ENCODE data around the gene SLC6A19.

Gene SLC6A19

GRCh38 chr5:1163879-1164278, 37.5 kb upstream of the SLC6A19 start:
- H3K27me3 ChIP-seq (ENCODE audit: low read length): no peaks in the 10 kb centered on the region
- no peaks in the 10 kb centered on the region for H3K9me3 ChIP-seq (ENCODE audit: insufficient read depth, low read length)
- H3K27ac ChIP-seq (ENCODE audit: low read depth, low read length): no peak overlapping the region
- H3F3A ChIP-seq (ENCODE audit: insufficient read depth): no peaks in the 10 kb centered on the region
- TF ChIP-seq CTCF (IDR thresholded peaks at IDR 0.05; ENCODE audit: insufficient read depth, low read length, poor library complexity, severe bottlenecking): no peak
- TF ChIP-seq EZH2phosphoT487 (conservative IDR thresholded peaks at IDR 0.05; ENCODE audit: low read length): no peak
- H3K9ac ChIP-seq (ENCODE audit: low read length): no peak overlapping the region
- H3K9me2 ChIP-seq (replicated peaks; ENCODE audit: insufficient read depth, low read length): no peaks in the 10 kb centered on the region
- H4K20me1 ChIP-seq (ENCODE audit: low read depth, low read length): no peaks in the 10 kb centered on the region
- H3K4me3 ChIP-seq (ENCODE audit: insufficient read depth, low read length, poor library complexity, severe bottlenecking): no peak overlapping the region
- H2AFZ ChIP-seq (ENCODE audit: low read depth, low read length, severe bottlenecking): no peak overlapping the region
- H3K36me3 ChIP-seq (ENCODE audit: low read length): no peaks in the 10 kb centered on the region
- H3K79me2 ChIP-seq (ENCODE audit: insufficient read depth, low read length): no peaks in the 10 kb centered on the region
- no peak overlapping the region for H3K4me2 ChIP-seq (ENCODE audit: low read depth, low read length, poor library complexity, severe bottlenecking)

- Histone ChIP-seq H3K27ac (ENCODE audit: low read depth, low read length) (no peak overlapping the region), H3K4me3 (ENCODE audit: insufficient read depth, low read length, poor library complexity, severe bottlenecking) (no peak overlapping the region), H3K4me2 (ENCODE audit: low read depth, low read length, poor library complexity, severe bottlenecking) (no peak overlapping the region), H3K27me3 (ENCODE audit: low read length) (no peaks in the 10 kb centered on the region), H3K9me3 (ENCODE audit: insufficient read depth, low read length) (no peaks in the 10 kb centered on the region), H3K9me2 (replicated peaks; ENCODE audit: insufficient read depth, low read length) (no peaks in the 10 kb centered on the region), H3K79me2 (ENCODE audit: insufficient read depth, low read length) (no peaks in the 10 kb centered on the region), H3K9ac (ENCODE audit: low read length) (no peak overlapping the region), H3K36me3 (ENCODE audit: low read length) (no peaks in the 10 kb centered on the region), H2AFZ (ENCODE audit: low read depth, low read length, severe bottlenecking) (no peak overlapping the region), H3F3A (ENCODE audit: insufficient read depth) (no peaks in the 10 kb centered on the region), H4K20me1 (ENCODE audit: low read depth, low read length) (no peaks in the 10 kb centered on the region)
- TF ChIP-seq CTCF (IDR thresholded peaks at IDR 0.05; ENCODE audit: insufficient read depth, low read length, poor library complexity, severe bottlenecking) (no peak), EZH2phosphoT487 (conservative IDR thresholded peaks at IDR 0.05; ENCODE audit: low read length) (no peak)
Observed at GRCh38 chr5:1164696-1165630, 36.4 kb upstream of the SLC6A19 start.

- Histone ChIP-seq H3K27ac (ENCODE audit: low read depth, low read length) (no peak overlapping the region), H2AFZ (ENCODE audit: low read depth, low read length, severe bottlenecking) (no peak overlapping the region), H4K20me1 (ENCODE audit: low read depth, low read length) (no peaks in the 10 kb centered on the region), H3K79me2 (ENCODE audit: insufficient read depth, low read length) (no peaks in the 10 kb centered on the region), H3K9me2 (replicated peaks; ENCODE audit: insufficient read depth, low read length) (no peaks in the 10 kb centered on the region), H3K36me3 (ENCODE audit: low read length) (no peaks in the 10 kb centered on the region), H3K4me3 (ENCODE audit: insufficient read depth, low read length, poor library complexity, severe bottlenecking) (no peak overlapping the region), H3K9me3 (ENCODE audit: insufficient read depth, low read length) (no peaks in the 10 kb centered on the region), H3K9ac (ENCODE audit: low read length) (no peak overlapping the region), H3K27me3 (ENCODE audit: low read length) (no peaks in the 10 kb centered on the region), H3K4me2 (ENCODE audit: low read depth, low read length, poor library complexity, severe bottlenecking) (no peak overlapping the region), H3F3A (ENCODE audit: insufficient read depth) (no peaks in the 10 kb centered on the region)
- TF ChIP-seq CTCF (IDR thresholded peaks at IDR 0.05; ENCODE audit: insufficient read depth, low read length, poor library complexity, severe bottlenecking) (no peak), EZH2phosphoT487 (conservative IDR thresholded peaks at IDR 0.05; ENCODE audit: low read length) (no peak)
Observed at GRCh38 chr5:1165864-1166263, 35.5 kb upstream of the SLC6A19 start.

All from SU-DHL-6 (cell line).